ENCODE results near the gene AUTS2.

AUTS2 gene

GRCh38 chr7:69657985-69658384 is 59.7 kb downstream of the AUTS2 start:
- no peak for TF ChIP-seq CTCF (IDR thresholded peaks at IDR 0.05)

- TF ChIP-seq CTCF (IDR thresholded peaks at IDR 0.05), result no peak
Observed at GRCh38 chr7:69659983-69660382, 61.7 kb downstream of the AUTS2 start.

- no peak for TF ChIP-seq CTCF (IDR thresholded peaks at IDR 0.05)
Observed at GRCh38 chr7:69661342-69661741, 63.1 kb downstream of the AUTS2 start.

- TF ChIP-seq CTCF (IDR thresholded peaks at IDR 0.05), result no peak
Observed at GRCh38 chr7:69663911-69664832, 65.9 kb downstream of the AUTS2 start.

GRCh38 chr7:69665369-69665768 is 67.1 kb downstream of the AUTS2 start:
- TF ChIP-seq CTCF (IDR thresholded peaks at IDR 0.05), result no peak

GRCh38 chr7:69668339-69668870 is 70.1 kb downstream of the AUTS2 start:
- no peak for TF ChIP-seq CTCF (IDR thresholded peaks at IDR 0.05)

GRCh38 chr7:69670701-69671100 is 72.4 kb downstream of the AUTS2 start:
- no peak for TF ChIP-seq CTCF (IDR thresholded peaks at IDR 0.05)

Measured in LNCAP (cell line).